NCI-H1417 (cell line): Measurements from ENCODE around the gene MCRIP2.
"Not testable (repeated sequence)": the region's sequence is repeated elsewhere in the genome, so short reads cannot be mapped to it uniquely, and the experiment has no call there.

Source experiments
- DNase-seq, 3 experiments: peaks; one replicate each; lab custom pipeline; 2025; lab: John Stamatoyannopoulos, UW

The MCRIP2 gene

DNA sequence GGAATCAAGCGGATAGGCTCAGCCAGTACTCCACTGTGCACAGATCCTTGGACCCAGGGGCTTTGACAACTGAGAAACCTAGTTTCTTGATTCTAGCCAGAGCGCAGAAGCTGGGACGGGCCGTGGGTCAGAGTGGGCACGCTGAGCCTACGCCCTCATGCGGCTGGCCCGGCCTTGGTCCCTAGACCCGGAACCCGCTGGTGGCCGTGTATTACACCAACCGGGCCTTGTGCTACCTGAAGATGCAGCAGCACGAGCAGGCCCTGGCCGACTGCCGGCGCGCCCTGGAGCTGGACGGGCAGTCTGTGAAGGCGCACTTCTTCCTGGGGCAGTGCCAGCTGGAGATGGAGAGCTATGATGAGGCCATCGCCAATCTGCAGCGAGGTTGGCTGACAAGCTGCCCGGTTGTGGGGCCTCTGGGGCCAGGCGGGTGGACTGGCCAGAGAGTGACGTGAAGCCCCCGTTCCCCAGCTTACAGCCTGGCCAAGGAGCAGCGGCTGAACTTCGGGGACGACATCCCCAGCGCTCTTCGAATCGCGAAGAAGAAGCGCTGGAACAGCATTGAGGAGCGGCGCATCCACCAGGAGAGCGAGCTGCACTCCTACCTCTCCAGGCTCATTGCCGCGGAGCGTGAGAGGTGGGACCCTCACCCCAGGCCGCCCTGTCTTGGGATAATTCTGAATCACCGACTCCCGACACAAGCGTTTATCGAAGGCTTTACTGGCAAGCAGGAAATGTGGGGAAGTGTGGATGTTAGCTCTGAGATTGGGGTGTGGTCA lies 39.5 kb downstream of the MCRIP2 start:
- DNase-seq = peak in 1 of 3 experiments; percentile 32

DNA sequence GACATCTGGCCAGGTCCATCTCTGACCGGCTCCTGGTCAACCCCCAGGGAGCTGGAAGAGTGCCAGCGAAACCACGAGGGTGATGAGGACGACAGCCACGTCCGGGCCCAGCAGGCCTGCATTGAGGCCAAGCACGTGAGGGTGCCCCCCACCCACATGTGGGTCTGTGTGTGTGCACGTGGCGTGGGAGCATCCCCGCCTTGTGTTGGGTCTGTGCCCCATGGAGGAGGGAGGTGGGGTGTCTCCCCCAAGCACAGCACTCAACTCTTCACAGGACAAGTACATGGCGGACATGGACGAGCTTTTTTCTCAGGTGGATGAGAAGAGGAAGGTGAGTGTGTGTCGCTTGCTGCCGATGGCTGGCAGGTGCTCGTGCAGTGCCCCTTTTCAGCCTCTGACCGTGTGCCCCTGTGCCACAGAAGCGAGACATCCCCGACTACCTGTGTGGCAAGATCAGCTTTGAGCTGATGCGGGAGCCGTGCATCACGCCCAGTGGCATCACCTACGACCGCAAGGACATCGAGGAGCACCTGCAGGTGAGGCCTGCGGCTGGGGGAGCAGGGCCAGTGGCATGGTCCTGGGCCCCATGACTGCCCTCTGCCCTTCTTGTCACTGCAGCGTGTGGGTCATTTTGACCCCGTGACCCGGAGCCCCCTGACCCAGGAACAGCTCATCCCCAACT lies 40.3 kb downstream of the MCRIP2 start:
- no peak for DNase-seq

DNA sequence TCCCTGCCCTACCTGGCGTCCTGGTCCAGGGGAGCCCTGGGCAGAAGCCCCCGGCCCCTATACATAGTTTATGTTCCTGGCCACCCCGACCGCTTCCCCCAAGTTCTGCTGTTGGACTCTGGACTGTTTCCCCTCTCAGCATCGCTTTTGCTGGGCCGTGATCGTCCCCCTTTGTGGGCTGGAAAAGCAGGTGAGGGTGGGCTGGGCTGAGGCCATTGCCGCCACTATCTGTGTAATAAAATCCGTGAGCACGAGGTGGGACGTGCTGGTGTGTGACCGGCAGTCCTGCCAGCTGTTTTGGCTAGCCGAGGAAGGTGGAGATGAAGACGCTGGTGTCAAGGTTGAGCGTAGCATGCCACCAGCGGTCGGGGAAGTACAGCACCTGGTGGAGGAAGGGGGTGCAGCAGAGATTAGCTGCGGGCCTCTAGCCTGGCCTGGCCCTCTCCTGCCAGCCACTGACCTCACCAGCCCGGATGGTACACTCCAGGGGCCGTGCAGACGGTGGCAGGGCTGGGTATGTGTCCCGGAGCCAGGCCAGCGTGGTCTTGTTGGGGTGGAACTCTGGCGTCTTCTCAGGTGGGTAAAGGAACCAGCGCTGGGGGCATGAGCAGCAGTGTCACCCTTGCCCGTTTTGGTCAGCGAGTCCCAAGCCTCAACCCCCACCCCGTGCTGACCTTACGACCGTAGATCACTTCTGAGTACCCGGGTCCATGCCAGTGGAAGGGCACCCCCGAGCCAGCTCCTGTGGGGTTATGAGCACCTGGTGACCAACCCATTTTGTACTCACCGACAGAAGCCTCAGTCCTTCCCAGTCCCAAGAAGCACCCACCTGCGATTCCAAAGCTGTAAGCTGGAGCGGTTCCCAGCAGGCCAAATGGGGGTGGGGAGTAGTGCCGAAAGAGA lies 41.1 kb downstream of the MCRIP2 start:
- no peak for DNase-seq

DNA sequence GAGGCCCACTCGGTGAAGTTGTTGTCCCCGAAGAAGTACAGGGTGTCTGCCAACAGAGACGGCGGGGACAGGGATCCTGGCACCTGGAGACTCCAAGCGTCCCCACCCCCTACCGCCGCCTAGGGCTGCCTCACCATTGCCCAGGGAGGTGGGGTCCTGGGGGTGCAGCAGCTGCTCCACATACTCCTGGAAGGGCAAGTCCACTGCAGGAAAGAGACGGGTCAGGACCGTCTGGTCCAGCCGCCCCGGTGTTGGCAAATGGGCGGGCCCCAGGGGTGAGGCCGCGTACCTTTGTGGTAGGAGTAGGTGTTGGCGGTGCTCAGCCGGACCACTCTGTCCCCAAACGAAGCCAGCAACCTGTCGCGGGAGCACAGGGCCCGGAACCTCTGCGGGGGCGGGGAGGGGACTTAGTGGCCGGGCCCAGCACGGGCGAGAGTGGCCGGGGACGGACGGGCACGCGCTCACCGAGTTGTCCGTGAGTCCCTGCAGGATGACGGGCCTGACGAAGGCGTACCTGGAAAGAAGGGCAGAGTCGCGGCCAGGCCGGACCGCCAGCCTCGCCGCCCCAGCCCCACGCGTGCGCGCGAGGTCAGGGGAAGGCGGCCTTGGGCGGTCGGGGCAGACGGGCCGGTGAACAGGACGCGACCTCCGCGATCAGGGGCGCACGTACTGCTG lies 41.9 kb downstream of the MCRIP2 start:
- no peak for DNase-seq

DNA sequence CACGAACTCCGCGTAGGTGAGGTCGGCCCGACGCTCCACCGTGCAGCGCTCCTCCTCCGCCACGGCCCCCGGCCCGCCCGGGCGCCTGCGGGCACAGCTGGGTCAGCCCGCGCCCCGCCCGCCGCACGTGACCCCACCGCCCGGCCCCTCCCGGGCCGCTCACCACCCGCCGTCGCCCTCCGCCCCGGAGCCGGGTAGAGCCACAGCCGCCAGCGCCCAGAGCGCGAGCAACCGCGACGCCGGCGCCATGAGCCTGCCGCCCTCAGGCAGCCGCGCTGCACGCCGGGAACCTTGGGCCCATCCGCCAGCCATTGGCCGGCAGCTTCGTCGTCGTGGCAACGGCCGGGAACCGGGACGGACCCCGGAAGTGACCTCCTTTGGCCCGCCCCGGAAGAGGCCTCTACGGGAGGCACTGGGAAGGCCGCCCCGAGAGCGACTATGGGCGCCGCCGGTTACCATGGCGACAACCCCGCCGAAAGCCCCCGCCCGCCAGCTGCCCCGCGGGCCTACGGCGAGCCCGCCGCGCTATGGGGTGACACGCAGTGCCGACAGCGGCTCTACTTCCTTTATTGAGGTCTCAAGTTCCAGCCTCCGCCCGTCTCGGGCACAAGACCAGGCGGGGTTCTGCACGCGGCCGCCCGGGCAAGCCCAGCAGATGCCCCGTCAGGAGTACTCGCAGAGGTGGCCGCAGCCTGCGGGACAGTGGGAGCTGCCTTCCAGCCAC lies 42.6 kb downstream of the MCRIP2 start, which contains the start of gene JMJD8:
Gene JMJD8, minus strand, starts transcription at position 264 of the 724 bp plus-strand sequence. Its CDS starts 15 bp downstream, at position 249.
- DNase-seq = peak; percentile 95 to 99 (median 97)

DNA sequence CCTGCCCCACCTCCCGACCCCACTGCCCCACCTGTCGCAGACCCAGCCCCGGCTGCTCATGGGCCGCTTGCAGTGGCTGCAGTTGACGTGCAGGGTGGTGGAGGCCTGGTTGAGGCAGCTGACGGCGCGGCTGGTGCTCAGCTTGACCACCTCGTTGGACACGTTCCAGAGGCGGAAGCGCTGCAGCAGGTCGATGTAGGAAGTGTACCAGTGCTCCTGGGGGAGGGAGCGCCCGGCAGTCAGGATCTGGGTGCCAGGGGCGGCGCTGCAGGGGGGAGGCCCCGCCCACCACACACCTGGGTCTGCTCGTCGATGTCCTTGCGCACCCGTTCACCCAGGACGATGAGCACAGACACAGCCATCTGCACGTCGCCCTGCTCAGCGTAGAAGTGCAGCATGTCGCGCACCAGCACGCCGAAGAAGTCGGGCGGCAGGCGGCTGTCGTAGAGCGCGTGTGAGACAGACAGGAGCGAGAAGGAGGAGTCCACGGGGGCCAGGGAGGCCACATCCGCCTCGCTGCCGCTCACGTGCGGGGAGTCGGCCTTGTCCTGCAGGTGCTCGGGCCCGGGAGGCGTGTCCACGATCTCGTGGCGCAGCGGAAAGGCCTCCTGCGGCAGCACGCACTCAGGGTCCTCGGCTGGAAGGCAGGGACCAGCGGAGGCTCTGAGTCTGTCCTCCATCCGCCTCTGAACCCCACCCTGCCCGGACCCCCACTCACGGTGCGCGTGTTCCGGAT lies 43.5 kb downstream of the MCRIP2 start:
- DNase-seq = peak; percentile 83 to 93 (median 91)

DNA sequence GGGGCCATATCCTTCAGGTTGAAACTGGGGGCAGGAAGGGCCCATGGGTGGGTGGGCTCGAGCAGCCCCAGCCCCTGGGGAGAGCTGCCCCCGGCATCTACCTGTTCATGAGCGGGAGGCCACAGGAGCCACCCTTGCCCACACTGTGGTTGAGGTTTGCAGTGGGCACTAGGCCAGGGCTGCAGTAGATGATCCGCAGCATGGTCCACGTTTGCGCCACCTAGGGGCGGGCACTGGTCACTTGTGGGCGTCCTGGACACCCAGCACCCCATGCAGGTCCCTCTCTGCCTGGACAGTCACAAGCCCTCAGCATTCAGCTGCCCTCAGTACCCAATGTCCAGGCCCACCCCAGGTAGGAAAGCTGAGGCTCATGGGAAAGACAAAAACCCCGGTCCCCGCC lies 44.3 kb downstream of the MCRIP2 start:
- peak; percentile 40 to 65 (median 54) for DNase-seq

DNA sequence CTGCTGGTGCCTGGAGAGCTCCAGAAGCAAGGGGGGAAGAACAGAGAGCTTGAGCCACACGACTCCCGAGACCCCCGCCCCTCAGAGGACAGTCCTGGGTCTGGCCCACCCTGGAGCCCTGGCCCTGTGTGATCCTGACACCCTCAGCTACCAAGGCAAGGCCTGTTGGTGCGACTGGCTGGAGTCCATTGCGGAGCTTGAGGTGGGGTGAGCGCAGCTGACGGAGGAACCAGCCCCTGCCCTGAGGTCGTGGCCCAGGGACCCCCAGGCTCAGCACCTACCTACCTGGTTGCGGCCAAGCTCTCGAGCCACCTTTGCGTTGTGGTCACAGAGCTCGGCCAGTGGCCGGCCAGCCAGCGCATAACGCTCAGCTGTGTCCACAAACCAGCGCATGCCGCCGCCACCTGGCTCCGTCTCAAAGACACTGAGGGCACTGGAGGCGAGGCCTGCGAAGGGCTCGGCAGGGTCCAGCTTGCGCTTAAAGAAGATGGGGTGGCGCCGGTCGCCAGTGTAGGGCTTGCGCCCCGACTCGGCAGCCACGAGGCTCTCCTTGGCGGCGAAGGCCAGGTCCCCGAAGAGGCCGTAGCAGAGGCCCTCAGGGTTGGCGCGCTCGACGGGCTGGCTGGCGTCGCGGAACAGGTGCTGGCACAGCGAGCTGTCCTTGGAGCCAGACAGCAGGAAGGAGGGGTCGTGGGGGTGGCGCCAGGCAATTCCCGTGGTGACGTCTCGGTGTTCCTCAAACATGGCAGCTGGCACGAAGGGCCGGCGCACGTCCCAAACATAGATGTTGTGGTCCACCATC lies 45.0 kb downstream of the MCRIP2 start:
- DNase-seq = no peak

DNA sequence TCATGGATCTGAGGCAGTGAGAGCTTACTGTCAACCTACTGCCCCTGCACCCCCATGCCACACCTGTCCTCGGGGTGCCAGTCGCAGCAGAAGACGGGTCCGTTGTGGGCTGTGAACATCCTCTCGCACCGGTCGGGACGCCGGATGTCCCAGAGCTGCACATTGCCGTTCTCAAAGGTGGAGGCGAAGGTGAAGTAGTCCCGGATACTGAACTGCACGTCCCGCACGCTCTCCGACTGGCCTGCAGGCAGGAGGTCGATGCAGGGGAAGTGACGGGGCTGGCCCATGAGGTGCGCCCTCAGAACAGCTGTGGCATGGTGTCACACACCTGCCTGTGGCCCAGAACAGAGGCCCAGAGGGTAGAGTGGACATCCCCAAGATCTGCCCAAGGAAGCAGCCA lies 45.9 kb downstream of the MCRIP2 start:
- no peak for DNase-seq

DNA sequence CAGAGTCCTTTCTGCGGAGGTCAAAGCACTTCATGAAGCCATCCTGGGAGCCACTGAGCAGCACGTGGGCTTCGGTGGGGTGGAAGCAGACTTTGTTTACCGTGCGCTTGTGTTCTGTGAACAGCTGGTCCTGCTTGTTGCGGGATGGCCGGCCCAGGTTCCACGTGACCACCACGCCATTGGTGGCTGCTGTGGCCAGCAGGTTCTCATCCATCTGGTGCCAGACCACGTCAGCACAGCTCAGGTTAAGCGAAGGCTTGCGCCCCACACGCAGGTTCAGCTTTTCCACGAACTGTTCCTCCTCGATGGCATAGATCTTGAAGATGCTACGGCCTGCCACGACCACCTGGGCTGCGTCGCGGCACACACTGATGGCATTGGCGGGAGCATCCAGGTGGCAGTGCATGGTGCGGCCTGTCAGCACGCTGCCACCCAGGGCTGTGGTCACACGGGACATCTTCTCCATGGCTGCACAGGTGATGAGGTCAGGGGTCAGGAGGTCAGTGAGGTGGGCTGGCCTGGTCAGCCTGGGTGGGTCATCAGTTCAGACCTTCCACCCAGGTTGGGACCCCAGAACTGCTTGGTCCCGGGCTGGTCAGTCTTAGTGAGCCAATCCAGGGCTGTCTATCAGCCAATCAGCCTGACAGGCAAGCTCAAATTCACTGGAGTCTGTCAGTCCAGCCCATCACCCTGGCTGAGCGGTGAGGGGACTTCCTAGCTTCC lies 47.7 kb downstream of the MCRIP2 start:
- no peak for DNase-seq

DNA sequence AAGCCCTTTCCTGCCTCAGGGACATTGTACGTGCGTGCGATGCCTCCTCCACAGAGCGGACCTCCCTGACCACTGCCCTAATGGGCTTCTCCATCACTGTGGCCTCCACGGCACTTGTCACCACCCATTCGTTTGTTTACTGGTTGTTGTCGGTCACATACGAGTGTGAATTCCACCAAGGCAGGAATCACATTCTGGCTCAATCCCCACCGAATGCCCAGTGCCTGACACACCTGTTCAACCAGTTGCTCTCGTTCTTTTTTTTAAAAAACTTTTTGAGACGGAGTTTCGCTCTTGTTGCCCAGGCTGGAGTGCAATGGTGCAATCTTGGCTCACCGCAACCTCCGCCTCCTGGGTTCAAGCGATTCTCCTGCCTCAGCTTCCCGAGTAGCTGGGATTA lies 49.6 kb downstream of the MCRIP2 start:
- DNase-seq = not testable (repeated sequence)

DNA sequence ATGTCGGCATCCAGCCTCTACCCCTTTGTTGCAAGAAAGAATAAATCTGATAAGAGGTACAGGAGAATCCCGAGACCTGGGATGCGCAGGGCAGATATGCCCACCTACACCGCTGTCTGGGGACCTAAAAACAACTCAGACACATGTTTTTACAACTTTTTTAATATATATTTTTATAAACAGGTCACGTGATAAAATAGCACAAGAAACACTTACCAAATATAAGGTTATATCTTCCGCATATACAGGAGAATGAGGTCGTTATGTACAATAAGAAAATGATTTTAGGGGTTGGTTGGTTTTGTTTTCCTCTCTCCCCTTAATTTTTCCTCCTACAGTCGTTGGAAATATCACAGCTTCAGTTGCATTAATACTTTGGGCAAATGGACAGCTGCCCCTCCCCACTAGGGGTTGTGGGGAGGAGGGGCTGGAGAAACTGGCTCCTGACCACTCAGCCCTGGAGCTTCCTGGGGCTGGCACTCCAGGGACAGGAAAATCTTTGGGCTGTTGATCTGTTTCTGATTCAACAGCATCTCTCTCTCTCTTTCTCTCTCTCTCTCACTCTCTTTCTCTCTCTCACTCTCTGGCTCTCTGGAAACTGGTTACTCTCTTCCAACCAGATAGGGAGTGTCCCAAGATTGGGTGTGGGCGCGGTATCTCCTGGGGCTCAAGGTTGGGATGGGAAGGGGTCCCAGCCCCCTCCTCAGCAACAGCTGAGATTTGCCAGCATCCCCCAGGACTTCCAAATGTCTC lies 50.9 kb downstream of the MCRIP2 start:
- no peak for DNase-seq

DNA sequence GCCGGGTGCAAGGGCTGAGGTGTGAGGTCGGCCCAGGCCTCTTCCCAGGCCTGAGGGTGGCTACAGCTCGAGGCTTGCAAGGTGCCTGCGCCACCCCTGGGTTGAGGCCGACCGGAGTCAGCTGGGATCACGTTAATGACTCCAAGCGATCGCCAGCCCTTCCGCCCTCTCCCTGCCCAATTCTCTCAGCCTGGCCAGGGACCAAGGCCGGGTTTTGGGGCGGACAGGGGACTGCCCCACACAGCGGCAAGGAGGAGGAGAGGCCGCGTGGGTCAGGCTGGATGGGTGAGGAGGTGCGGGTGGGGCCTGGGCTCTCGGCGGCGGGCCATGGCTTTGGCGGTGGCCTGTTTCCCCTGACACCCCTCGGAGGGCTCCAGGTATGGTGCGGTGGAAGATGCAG lies 51.7 kb downstream of the MCRIP2 start:
- DNase-seq = no peak

DNA sequence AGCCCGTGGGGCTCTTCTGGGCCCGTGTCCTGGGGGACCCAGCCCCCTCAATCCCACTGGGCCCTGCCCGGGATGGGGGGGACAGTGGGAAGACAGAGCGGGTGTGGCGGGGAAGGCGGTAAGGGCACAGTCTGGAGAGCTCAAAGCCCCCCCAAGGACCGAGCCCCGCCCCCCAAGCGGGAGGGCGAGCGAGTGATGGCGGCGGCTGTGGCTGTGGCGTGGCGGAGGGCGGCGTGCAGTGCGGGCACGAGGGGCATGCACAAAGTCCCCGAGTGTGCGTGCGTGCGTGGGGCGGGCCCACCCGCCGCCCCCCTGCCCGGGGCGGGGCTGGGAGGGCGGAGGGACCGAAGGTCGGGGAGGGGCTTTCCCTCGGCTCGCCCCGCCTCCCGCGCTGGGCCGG lies 52.1 kb downstream of the MCRIP2 start:
- no peak for DNase-seq

DNA sequence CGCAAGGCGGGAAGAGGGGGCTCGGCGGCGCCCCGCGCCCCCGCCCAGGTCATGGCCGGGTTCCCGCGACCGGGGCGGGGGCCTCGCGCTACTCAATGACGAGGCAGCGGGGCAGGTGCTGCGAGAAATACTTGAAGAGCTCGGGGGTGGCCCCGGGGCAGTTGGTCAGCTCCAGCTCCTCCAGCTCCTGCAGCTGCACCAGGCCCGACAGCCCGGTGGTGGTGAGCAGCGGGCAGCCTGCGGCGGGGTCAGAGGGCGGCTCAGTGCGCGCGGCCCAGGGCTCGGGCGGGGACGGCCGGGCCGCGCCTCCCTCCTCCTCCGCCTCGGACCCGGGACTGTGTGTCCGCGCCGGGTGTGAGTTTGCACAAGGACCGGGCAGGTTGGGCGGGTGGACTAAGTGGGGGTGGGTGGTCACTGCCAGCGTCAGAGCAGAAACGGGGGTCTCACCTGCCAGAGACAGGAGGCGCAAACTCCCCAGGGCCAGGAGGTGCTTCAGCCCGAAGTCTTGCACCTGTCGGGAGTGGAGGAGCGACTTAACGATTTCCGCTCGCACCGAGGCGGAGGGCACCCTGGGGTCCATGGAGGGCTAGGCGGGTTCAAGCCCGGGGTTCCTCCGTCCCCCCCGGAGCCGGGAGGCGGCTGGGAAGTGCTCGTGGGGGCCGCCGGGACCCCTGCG lies 52.7 kb downstream of the MCRIP2 start:
- peak in 2 of 3 experiments; percentile 55 to 59 for DNase-seq

DNA sequence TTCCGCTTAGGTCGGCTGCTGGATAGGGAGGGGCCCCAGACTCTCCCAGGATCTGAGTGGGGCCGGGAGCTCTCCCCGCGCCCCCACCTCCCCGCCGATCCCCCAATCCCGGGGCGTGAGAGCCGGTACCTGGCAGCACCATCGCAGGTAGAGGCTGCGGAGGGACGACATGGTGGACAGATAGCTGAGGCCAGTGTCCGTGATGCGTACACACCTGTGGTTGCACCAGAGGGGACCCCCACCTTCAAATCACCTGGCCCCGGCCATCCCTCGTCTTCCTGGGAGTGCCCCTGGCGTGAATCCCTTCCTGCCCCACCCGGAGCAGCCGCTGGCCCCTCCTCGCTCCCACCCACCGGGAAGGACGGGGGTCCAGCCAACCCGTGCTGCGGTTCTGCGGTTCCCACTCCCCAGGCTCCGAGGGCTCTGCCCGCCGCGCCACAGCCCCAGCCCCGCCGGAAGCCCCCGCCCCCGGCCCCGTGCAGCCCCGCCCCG lies 53.3 kb downstream of the MCRIP2 start:
- no peak for DNase-seq

DNA sequence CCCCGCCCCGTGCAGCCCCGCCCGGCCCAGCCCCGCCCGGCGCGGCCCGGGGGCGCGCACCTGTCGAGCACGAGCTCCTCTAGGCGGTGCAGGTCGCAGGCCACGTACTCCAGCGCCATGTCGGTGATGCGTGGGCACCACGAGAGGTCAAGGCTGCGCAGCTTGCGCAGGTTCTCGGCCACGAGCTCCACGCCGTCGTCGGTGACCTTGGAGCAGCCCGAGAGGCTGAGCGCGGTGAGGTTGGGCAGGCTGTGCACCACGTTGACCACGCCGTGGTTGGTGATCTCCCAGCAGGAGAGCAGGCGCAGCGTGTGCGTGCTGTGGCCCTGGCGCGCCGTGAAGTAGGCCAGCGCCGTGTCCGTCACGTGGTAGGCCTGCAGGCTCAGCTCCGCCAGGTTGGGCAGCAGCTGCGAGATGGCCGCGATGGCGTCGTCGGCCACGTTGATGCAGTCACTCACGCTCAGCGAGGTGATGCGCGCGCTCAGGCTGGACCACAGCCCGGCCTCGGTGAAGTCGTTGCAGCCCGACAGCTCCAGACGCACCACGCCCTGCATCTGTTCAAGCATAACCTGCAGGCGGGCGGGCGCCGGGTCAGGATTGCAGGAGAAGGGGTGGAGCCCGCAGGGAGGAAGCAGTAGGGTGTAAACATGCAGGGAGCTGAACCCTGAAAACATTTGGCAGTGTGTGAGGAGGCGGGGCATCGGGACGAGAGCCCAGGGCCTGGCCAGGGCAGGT lies 53.9 kb downstream of the MCRIP2 start:
- DNase-seq = peak; percentile 86 to 96 (median 94)
